ENCODE measurements around the gene HS6ST2. TPM values are rescaled to one million over a fixed set of nuclear protein-coding genes. Genes with fewer than 3 reads are reported as not detected.

Gene HS6ST2
- total RNA-seq, 2 experiments from 2014 or later = 0.26 to 0.39 TPM

GRCh38 chrX:132732236-132732635 lies 226.2 kb downstream of the HS6ST2 start:
- no peak for DNase-seq
- Mint-ChIP-seq H3K27ac (no peak overlapping the region), H3K4me1 (no peaks in the 10 kb centered on the region), H3K36me3 (no peaks in the 10 kb centered on the region), H3K27me3 (no peaks in the 10 kb centered on the region), H3K4me3 (no peak overlapping the region), H3K9me3 (no peaks in the 10 kb centered on the region)

- no peak overlapping the region for H3K4me3 Mint-ChIP-seq
- H3K9me3 Mint-ChIP-seq = no peaks in the 10 kb centered on the region
- no peak overlapping the region for H3K27ac Mint-ChIP-seq
- no peaks in the 10 kb centered on the region for H3K4me1 Mint-ChIP-seq
- DNase-seq = no peak
- H3K27me3 Mint-ChIP-seq = no peaks in the 10 kb centered on the region
- no peaks in the 10 kb centered on the region for H3K36me3 Mint-ChIP-seq
Observed at GRCh38 chrX:132730726-132731125, 227.7 kb downstream of the HS6ST2 start.

GRCh38 chrX:132730266-132730665 lies 228.2 kb downstream of the HS6ST2 start:
- no peaks in the 10 kb centered on the region for H3K27me3 Mint-ChIP-seq
- H3K4me1 Mint-ChIP-seq = no peaks in the 10 kb centered on the region
- no peak overlapping the region for H3K4me3 Mint-ChIP-seq
- DNase-seq = no peak
- H3K9me3 Mint-ChIP-seq = no peaks in the 10 kb centered on the region
- H3K36me3 Mint-ChIP-seq = no peaks in the 10 kb centered on the region
- H3K27ac Mint-ChIP-seq = no peak overlapping the region

- H3K36me3 Mint-ChIP-seq = no peaks in the 10 kb centered on the region
- H3K9me3 Mint-ChIP-seq = no peaks in the 10 kb centered on the region
- H3K27me3 Mint-ChIP-seq = no peaks in the 10 kb centered on the region
- DNase-seq = no peak
- no peak overlapping the region for H3K27ac Mint-ChIP-seq
- no peak overlapping the region for H3K4me3 Mint-ChIP-seq
- no peaks in the 10 kb centered on the region for H3K4me1 Mint-ChIP-seq
Observed at GRCh38 chrX:132728296-132728695, 230.1 kb downstream of the HS6ST2 start.

- no peak for DNase-seq
- Mint-ChIP-seq H3K27me3 (no peaks in the 10 kb centered on the region), H3K9me3 (peaks cover 4% of the 10 kb centered on the region), H3K4me3 (no peak overlapping the region), H3K4me1 (no peaks in the 10 kb centered on the region), H3K36me3 (peaks cover 2% of the 10 kb centered on the region), H3K27ac (no peak overlapping the region)
Observed at GRCh38 chrX:132718431-132718958, 239.9 kb downstream of the HS6ST2 start.

- no peak overlapping the region for H3K4me3 Mint-ChIP-seq
- no peak overlapping the region for H3K27ac Mint-ChIP-seq
- H3K9me3 Mint-ChIP-seq = peaks cover 4% of the 10 kb centered on the region
- peaks cover 2% of the 10 kb centered on the region for H3K36me3 Mint-ChIP-seq
- no peak for DNase-seq
- H3K27me3 Mint-ChIP-seq = no peaks in the 10 kb centered on the region
- H3K4me1 Mint-ChIP-seq = no peaks in the 10 kb centered on the region
Observed at GRCh38 chrX:132716006-132716405, 242.4 kb downstream of the HS6ST2 start.

GRCh38 chrX:132714913-132715312 lies 243.5 kb downstream of the HS6ST2 start:
- Mint-ChIP-seq H3K36me3 (no peaks in the 10 kb centered on the region), H3K27me3 (no peaks in the 10 kb centered on the region), H3K9me3 (no peaks in the 10 kb centered on the region), H3K4me3 (no peak overlapping the region), H3K27ac (no peak overlapping the region), H3K4me1 (no peaks in the 10 kb centered on the region)
- DNase-seq = no peak

GRCh38 chrX:132712350-132712749 lies 246.1 kb downstream of the HS6ST2 start:
- Mint-ChIP-seq H3K27me3 (no peaks in the 10 kb centered on the region), H3K9me3 (no peaks in the 10 kb centered on the region), H3K36me3 (no peaks in the 10 kb centered on the region), H3K4me1 (no peaks in the 10 kb centered on the region), H3K27ac (no peak overlapping the region), H3K4me3 (no peak overlapping the region)
- no peak for DNase-seq

- no peaks in the 10 kb centered on the region for H3K9me3 Mint-ChIP-seq
- no peaks in the 10 kb centered on the region for H3K27me3 Mint-ChIP-seq
- H3K36me3 Mint-ChIP-seq = no peaks in the 10 kb centered on the region
- DNase-seq = no peak
- H3K4me1 Mint-ChIP-seq = no peaks in the 10 kb centered on the region
- no peak overlapping the region for H3K27ac Mint-ChIP-seq
- H3K4me3 Mint-ChIP-seq = no peak overlapping the region
Observed at GRCh38 chrX:132710656-132711155, 247.7 kb downstream of the HS6ST2 start.

GRCh38 chrX:132708529-132708928 lies 249.9 kb downstream of the HS6ST2 start:
- no peaks in the 10 kb centered on the region for H3K36me3 Mint-ChIP-seq
- H3K4me3 Mint-ChIP-seq = no peak overlapping the region
- no peaks in the 10 kb centered on the region for H3K9me3 Mint-ChIP-seq
- H3K27ac Mint-ChIP-seq = no peak overlapping the region
- DNase-seq = no peak
- H3K4me1 Mint-ChIP-seq = no peaks in the 10 kb centered on the region
- no peaks in the 10 kb centered on the region for H3K27me3 Mint-ChIP-seq

GRCh38 chrX:132704769-132705168 lies 253.7 kb downstream of the HS6ST2 start:
- Mint-ChIP-seq H3K4me3 (no peak overlapping the region), H3K36me3 (no peaks in the 10 kb centered on the region), H3K27ac (no peak overlapping the region), H3K9me3 (no peaks in the 10 kb centered on the region), H3K27me3 (peaks cover 3% of the 10 kb centered on the region), H3K4me1 (no peaks in the 10 kb centered on the region)
- DNase-seq = no peak

- Mint-ChIP-seq H3K27ac (no peak overlapping the region), H3K9me3 (no peaks in the 10 kb centered on the region), H3K4me3 (no peak overlapping the region), H3K36me3 (no peaks in the 10 kb centered on the region), H3K4me1 (no peaks in the 10 kb centered on the region), H3K27me3 (peaks cover 12% of the 10 kb centered on the region)
- no peak for DNase-seq
Observed at GRCh38 chrX:132694382-132694781, 264.0 kb downstream of the HS6ST2 start.

GRCh38 chrX:132692526-132692925 lies 265.9 kb downstream of the HS6ST2 start:
- no peaks in the 10 kb centered on the region for H3K36me3 Mint-ChIP-seq
- no peak for DNase-seq
- no peak overlapping the region for H3K4me3 Mint-ChIP-seq
- no peaks in the 10 kb centered on the region for H3K4me1 Mint-ChIP-seq
- H3K27me3 Mint-ChIP-seq = peaks cover 10% of the 10 kb centered on the region
- no peak overlapping the region for H3K27ac Mint-ChIP-seq
- H3K9me3 Mint-ChIP-seq = no peaks in the 10 kb centered on the region

- no peaks in the 10 kb centered on the region for H3K36me3 Mint-ChIP-seq
- no peak overlapping the region for H3K27ac Mint-ChIP-seq
- H3K27me3 Mint-ChIP-seq = peaks cover 10% of the 10 kb centered on the region
- no peaks in the 10 kb centered on the region for H3K4me1 Mint-ChIP-seq
- H3K4me3 Mint-ChIP-seq = no peak overlapping the region
- no peak for DNase-seq
- H3K9me3 Mint-ChIP-seq = no peaks in the 10 kb centered on the region
Observed at GRCh38 chrX:132692066-132692465, 266.4 kb downstream of the HS6ST2 start.

- no peak overlapping the region for H3K4me3 Mint-ChIP-seq
- no peak overlapping the region for H3K27ac Mint-ChIP-seq
Observed at GRCh38 chrX:132689612-132690563, 268.5 kb downstream of the HS6ST2 start.

GRCh38 chrX:132685276-132685675 lies 273.2 kb downstream of the HS6ST2 start:
- Mint-ChIP-seq H3K27ac (no peak overlapping the region), H3K4me1 (no peaks in the 10 kb centered on the region), H3K36me3 (no peaks in the 10 kb centered on the region), H3K27me3 (no peaks in the 10 kb centered on the region), H3K4me3 (no peak overlapping the region), H3K9me3 (no peaks in the 10 kb centered on the region)
- no peak for DNase-seq

More at GRCh38 chrX:132689612-132690563, 268.5 kb downstream of the HS6ST2 start:
- no peaks in the 10 kb centered on the region for H3K4me1 Mint-ChIP-seq
- DNase-seq = no peak
- no peaks in the 10 kb centered on the region for H3K9me3 Mint-ChIP-seq
- no peaks in the 10 kb centered on the region for H3K36me3 Mint-ChIP-seq
- peaks cover 10% of the 10 kb centered on the region for H3K27me3 Mint-ChIP-seq
